NCI-H128 (cell line): ENCODE results near the gene BLTP3A.

Experiments used
- DNase-seq: peaks from one replicate; lab custom pipeline; 2025; ENCODE audit not compliant: unreplicated experiment; lab: John Stamatoyannopoulos, UW

Gene BLTP3A

DNA sequence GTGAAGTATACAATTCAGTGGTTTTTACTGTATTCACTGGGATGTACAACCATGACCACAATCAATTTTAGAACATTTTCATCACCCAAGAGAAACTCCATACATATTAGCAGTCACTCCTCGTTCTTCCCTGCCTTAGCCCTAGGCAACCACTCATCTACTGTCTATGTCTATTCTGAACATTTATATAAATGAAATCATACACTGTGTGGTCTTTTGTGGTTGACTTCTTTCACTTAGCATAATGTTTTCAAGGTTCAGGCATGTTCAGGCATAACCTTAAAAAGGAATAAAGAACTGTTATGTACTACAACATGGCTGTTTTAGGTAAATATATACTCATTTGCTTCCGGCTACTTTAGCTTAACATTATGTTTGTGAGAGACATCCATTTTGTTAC lies 37.3 kb downstream of the BLTP3A start:
- no peak for DNase-seq

DNA sequence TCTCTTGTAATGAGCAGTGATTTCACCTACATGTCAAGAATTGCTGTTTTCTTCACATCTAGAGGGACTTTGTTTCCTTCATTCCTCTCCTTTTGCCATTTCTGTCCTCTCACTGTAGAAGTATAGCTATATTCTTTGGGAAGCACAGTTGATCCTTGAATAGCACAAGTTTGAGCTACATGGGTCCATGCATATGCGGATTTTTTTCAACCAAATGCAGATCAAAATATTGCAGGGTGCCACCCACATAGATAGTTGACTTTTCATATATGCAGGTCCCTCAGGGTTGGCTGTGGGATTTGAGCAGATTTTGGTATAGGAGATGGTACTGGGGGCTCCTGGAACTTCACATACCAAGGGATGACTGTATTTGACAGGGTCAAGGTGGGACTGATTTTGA lies 41.1 kb downstream of the BLTP3A start:
- DNase-seq = no peak

DNA sequence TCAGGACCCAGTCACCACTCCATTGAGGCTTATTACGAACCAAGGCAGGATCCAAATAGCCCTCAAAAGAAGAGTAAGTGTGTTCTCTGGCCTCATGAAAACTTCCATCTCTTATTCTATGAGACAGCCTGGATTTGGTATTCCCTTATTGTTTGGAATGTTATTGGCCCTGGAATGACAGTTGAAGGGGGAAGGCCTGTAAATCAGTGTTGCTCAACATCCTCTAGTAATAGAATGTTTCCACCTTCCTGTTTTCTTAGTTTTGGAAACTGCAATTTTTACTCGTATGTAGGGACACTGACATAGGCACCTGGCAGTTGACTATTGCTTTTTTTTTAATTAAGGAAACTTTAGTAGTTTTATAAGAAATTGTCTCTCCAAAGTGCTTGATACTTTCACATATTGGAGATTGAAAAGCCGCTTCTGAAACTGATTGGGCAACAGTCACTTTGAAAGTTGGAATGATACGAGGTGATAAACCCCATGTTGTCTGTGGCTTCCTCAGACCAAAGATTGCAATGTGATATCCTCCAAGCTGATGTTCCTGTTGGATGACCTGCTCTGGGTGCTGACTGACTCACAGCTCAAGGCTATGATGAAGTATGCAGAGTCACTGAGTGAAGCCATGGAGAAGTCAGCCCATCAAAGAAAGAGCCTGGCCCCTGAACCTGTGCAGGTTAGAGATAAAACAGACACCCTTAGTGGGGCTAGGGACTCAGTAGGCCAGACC lies 43.1 kb downstream of the BLTP3A start:
- no peak for DNase-seq

DNA sequence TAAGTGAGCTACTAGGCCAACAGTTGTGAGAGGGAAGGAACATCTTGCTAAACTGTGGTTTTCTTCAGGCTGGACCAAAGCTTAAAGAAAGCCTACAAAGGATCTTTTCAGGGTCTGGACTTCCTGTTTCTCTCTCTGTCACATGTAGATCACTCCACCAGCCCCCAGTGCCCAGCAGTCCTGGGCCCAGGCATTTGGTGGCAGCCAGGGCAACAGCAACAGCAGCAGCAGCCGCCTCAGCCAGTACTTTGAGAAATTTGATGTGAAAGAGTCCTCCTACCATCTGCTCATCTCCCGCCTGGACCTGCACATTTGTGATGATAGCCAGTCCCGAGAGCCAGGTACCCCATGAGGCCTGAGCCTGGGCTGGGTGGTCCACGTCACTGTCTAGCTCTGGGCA lies 44.1 kb downstream of the BLTP3A start:
- DNase-seq = no peak

DNA sequence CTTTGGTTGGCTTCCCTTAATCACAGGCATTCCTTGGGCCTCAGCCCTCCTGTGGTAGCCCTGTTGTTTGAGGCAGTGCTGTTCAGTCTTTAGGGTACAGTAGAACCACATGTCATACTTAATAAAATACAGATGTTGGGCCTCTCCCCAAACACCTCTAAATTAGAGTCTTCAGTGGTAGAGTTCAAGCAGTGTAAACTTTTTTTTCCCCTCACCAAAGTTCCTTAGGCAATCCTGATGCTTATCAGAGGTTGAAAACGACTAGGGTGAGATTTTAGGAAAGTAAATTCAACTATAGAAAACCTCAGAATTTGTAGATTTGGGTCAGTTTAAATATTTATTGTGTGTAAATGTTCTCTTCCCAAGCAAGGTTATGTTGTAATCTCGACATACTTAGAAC lies 44.6 kb downstream of the BLTP3A start:
- no peak for DNase-seq

DNA sequence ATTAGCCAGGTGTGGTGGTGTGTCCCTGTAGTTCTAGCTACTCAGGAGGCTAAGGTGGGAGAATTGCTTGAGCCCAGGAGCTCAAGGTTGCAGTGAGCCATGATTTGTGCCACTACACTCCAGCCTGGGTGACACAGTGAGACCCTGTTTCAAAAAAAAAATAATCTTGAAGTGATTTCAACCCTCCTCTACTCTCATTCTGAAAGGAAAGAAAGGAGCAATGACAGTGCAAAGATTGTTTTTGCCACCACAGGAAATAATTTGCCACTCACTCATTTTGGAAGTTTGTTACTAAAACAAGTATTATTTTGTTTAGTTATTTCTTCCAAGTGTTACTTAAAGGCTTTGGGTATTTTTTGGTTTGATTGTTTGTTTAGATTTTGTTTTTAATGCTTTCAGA lies 45.6 kb downstream of the BLTP3A start:
- DNase-seq = no peak

DNA sequence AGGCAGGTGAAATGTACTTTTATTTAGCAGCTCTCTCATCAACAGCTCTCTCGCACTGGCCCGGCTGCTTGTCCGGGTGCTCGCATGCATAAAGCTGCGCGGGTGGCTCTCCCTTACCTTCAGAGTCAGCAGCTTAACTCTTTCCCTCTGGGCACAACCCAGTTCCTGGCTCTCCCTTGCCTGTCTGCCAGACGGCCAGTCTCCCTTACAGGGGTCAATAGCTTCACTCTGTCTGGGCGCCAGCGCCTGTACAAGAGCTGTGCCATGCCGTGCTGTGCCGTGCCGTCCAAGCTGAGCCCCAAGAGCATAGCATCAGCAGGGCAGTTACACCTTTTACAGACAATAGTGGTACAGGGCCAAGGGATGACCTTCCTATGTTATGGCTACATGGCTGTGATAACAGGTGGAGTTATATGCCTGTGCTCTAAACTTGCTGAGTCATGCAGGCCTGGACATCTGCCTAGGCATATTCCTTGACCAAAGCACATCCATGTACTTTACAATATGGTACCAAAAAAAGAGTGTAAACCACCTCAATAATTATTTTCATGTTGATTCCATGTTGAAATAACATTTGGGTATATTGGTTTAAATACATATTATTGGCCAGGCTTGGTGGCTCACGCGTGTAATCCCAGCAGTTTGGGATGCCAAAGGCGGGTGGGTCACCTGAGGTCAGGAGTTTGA lies 47.9 kb downstream of the BLTP3A start:
- DNase-seq = no peak
